Adipocyte (in vitro differentiated cells): Measurements from ENCODE around the gene PRND.

Experiments used
- DNase-seq: peaks from one replicate; pipeline ENCODE4 v3.0.0-alpha.2; 2015; ENCODE audit warnings: low read depth
- H3K27me3 ChIP-seq: replicated peaks from 2 replicates; pipeline ENCODE4 v1.7.0; 2013; ENCODE audit warnings: mild to moderate bottlenecking, low read length, moderate library complexity; ENCODE audit not compliant: control insufficient read depth, insufficient read depth
- H3K36me3 ChIP-seq: 2 replicates; pipeline ENCODE4 v1.7.0; 2013; ENCODE audit warnings: low read length, mild to moderate bottlenecking, moderate library complexity; ENCODE audit not compliant: control insufficient read depth, insufficient read depth, severe bottlenecking
- H3K4me1 ChIP-seq: 2 replicates; pipeline ENCODE4 v1.7.0; 2013; ENCODE audit warnings: mild to moderate bottlenecking, low read length, moderate library complexity; ENCODE audit not compliant: control insufficient read depth, insufficient read depth
- H3K4me3 ChIP-seq: 2 replicates; pipeline ENCODE4 v1.7.0; 2013; ENCODE audit warnings: mild to moderate bottlenecking, low read length, moderate library complexity
- H3K9ac ChIP-seq: 2 replicates; pipeline ENCODE4 v1.7.0; 2013; ENCODE audit warnings: mild to moderate bottlenecking, low read length, moderate library complexity
- H3K9me3 ChIP-seq: 2 replicates; pipeline ENCODE4 v1.7.0; 2013; ENCODE audit warnings: mild to moderate bottlenecking, low read length, moderate library complexity; ENCODE audit not compliant: control insufficient read depth

The PRND gene

DNA sequence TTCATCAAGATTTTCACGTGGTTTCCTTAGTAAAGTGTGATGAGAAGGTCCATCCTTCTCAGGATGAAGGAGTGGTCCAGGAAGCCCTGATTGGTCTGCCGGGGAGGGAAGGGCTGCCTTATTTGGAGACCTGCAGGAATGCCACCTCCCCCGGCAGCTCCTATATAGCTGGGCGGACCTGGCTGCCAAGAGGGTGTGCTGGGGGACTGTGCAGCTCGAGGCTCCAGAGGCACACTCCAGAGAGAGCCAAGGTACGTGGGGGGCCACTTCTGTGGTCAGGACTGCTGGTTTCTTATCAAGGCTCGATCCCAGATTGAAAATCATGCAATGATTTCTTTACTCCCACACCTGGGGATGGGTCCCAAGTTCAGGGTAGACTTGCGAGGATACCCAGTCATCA, at the start of gene PRND:
PRND (plus strand) TSS at position 191 of the 400 bp plus-strand sequence. CDS start 2,643 bp downstream, outside the sequence.
- Histone ChIP-seq H3K9me3 (no peaks in the 10 kb centered on the region), H3K27me3 (no peaks in the 10 kb centered on the region), H3K9ac (peak within 1 kb of the TSS; percentile 88), H3K4me1 (peaks cover 16% of the 10 kb centered on the region), H3K4me3 (no peak within 1 kb of the TSS), H3K36me3 (no peaks in the 10 kb centered on the region)
- DNase-seq, result no peak

DNA sequence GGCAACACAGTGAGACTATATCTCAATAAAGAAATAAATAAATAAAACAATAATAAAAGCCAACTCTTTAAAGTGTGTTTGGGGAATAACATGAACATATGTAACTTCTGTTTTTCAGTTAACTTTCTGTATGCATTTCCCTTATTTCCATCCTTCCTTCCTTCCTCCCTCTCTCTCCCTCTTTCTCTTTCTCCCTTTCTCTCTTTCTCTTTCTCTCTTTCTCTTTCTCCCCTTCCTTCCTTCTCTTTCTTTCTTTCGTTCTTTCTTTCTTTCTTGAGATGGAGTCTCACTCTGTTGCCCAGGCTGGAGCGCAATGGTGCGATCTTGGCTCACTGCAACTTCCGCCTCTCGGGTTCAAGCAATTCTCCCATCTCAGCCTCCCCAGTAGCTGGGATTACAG, 48.8 kb upstream of the PRND start:
- Histone ChIP-seq H3K27me3 (no peaks in the 10 kb centered on the region), H3K9me3 (no peaks in the 10 kb centered on the region), H3K4me3 (no peak overlapping the region), H3K4me1 (peaks cover 16% of the 10 kb centered on the region), H3K36me3 (no peaks in the 10 kb centered on the region), H3K9ac (no peak overlapping the region)
- no peak for DNase-seq

GRCh38 chr20:4673371-4674001, 48.2 kb upstream of the PRND start:
- Histone ChIP-seq H3K4me3 (no peak overlapping the region), H3K27me3 (no peaks in the 10 kb centered on the region), H3K9me3 (no peaks in the 10 kb centered on the region), H3K36me3 (no peaks in the 10 kb centered on the region), H3K4me1 (peaks cover 15% of the 10 kb centered on the region), H3K9ac (no peak overlapping the region)
- no peak for DNase-seq

- Histone ChIP-seq H3K36me3 (no peaks in the 10 kb centered on the region), H3K9me3 (no peaks in the 10 kb centered on the region), H3K9ac (peak overlapping the region; percentile 70), H3K4me3 (peak overlapping the region; percentile 49), H3K27me3 (no peaks in the 10 kb centered on the region), H3K4me1 (peaks cover 15% of the 10 kb centered on the region)
- peak; percentile 78 for DNase-seq
Measured at GRCh38 chr20:4674672-4675071, 47.0 kb upstream of the PRND start.

GRCh38 chr20:4677846-4678245, 43.9 kb upstream of the PRND start:
- peaks cover 20% of the 10 kb centered on the region for H3K4me1 ChIP-seq
- H3K36me3 ChIP-seq, result no peaks in the 10 kb centered on the region
- no peak for DNase-seq
- no peak overlapping the region for H3K9ac ChIP-seq
- H3K27me3 ChIP-seq, result no peaks in the 10 kb centered on the region
- no peak overlapping the region for H3K4me3 ChIP-seq
- no peaks in the 10 kb centered on the region for H3K9me3 ChIP-seq

- H3K4me1 ChIP-seq, result peaks cover 10% of the 10 kb centered on the region
- H3K9me3 ChIP-seq, result no peaks in the 10 kb centered on the region
- no peaks in the 10 kb centered on the region for H3K27me3 ChIP-seq
- H3K9ac ChIP-seq, result no peak overlapping the region
- H3K4me3 ChIP-seq, result no peak overlapping the region
- no peak for DNase-seq
- H3K36me3 ChIP-seq, result no peaks in the 10 kb centered on the region
Measured at GRCh38 chr20:4681401-4681800, 40.3 kb upstream of the PRND start.

- Histone ChIP-seq H3K9ac (no peak overlapping the region), H3K4me3 (no peak overlapping the region), H3K4me1 (peaks cover 10% of the 10 kb centered on the region), H3K9me3 (no peaks in the 10 kb centered on the region), H3K36me3 (no peaks in the 10 kb centered on the region), H3K27me3 (no peaks in the 10 kb centered on the region)
- peak; percentile 74 for DNase-seq
Measured at GRCh38 chr20:4681991-4682401, 39.7 kb upstream of the PRND start.

GRCh38 chr20:4682682-4683081, 39.0 kb upstream of the PRND start:
- DNase-seq, result no peak
- no peaks in the 10 kb centered on the region for H3K36me3 ChIP-seq
- H3K27me3 ChIP-seq, result no peaks in the 10 kb centered on the region
- peaks cover 15% of the 10 kb centered on the region for H3K4me1 ChIP-seq
- no peak overlapping the region for H3K9ac ChIP-seq
- H3K4me3 ChIP-seq, result no peak overlapping the region
- H3K9me3 ChIP-seq, result no peaks in the 10 kb centered on the region

DNA sequence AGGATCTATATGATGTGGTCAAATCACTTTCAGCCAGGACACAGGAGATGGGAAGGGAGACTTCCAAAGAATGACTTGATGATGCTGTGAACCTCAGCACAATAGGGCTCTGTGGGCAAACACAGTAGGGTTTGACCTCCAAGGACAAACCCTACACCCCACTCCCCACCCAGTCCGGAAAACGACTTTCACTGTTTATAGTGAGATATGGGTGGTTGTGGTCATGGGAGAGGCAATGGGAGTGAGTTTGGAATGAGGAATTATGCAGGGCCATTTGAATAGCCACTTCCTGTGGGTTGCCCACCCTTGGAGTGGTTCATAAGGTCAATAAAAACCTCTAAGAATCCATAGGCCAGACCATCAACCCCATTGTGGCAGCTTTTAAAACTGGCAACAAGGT, 38.4 kb upstream of the PRND start:
- Histone ChIP-seq H3K36me3 (no peaks in the 10 kb centered on the region), H3K4me1 (peaks cover 21% of the 10 kb centered on the region), H3K4me3 (no peak overlapping the region), H3K27me3 (no peaks in the 10 kb centered on the region), H3K9ac (no peak overlapping the region), H3K9me3 (no peaks in the 10 kb centered on the region)
- DNase-seq, result no peak

DNA sequence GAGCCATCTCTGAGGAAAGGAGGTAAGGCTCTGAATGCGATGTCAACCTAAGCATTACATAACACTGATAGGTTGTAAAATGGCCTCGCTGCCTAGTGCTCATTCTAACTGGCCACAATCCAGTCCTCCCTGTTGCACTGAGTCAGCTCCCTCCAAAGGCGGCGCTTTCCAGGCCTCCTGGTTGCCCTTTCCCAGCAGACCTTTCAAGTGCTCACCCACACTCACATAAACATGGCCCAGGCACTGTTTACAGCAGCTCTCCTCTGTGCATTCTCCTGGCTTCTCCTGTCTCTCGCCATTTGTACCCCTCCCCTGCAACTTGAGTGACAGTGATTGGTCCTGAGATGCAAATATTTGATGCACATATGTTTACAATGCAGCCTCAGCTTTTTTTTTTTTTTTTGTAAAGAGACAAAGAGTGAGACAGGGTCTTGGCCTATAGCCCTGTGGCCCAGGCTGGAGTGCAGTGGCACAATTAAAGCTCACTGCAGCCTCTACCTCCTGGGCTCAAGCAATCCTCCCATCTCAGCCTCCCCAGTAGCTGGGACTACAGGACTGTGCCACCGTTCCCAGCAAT, 36.8 kb upstream of the PRND start:
- DNase-seq, result no peak

GRCh38 chr20:4685923-4686221, 35.8 kb upstream of the PRND start:
- peak overlapping the region; percentile 92 for H3K9ac ChIP-seq
- H3K36me3 ChIP-seq, result no peaks in the 10 kb centered on the region
- no peak for DNase-seq
- peak overlapping the region; percentile 78 for H3K4me3 ChIP-seq
- no peaks in the 10 kb centered on the region for H3K27me3 ChIP-seq
- H3K9me3 ChIP-seq, result no peaks in the 10 kb centered on the region
- H3K4me1 ChIP-seq, result peaks cover 46% of the 10 kb centered on the region

More for the DNA sequence above, 36.8 kb upstream of the PRND start:
- no peaks in the 10 kb centered on the region for H3K36me3 ChIP-seq
- peaks cover 38% of the 10 kb centered on the region for H3K4me1 ChIP-seq
- H3K9me3 ChIP-seq, result no peaks in the 10 kb centered on the region
- no peak overlapping the region for H3K9ac ChIP-seq
- no peak overlapping the region for H3K4me3 ChIP-seq
- no peaks in the 10 kb centered on the region for H3K27me3 ChIP-seq

DNA sequence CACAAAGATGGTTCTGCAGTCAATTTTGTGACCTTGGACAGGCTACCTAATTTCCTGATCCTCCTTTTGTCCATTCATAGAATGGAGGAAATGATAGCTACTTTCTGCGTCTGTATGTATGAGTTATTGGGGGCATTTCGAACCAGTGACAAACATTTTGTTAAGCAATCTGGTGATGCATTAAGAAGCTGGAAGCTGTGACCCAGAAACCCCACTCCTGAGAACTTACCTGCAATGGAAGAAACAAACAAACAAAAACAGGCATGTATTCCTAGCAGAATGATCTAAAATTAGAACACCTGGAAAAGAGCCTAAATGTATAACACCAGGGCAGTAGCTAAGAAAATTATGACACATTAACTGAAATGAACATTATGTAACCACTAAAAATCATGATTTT, 33.4 kb upstream of the PRND start:
- peak overlapping the region; percentile 67 for H3K9ac ChIP-seq
- H3K9me3 ChIP-seq, result no peaks in the 10 kb centered on the region
- DNase-seq, result no peak
- peaks cover 41% of the 10 kb centered on the region for H3K4me1 ChIP-seq
- peaks cover 7% of the 10 kb centered on the region for H3K36me3 ChIP-seq
- H3K4me3 ChIP-seq, result peak overlapping the region; percentile 78
- H3K27me3 ChIP-seq, result no peaks in the 10 kb centered on the region
